Astrocyte of the cerebellum (primary cell): ENCODE results near the gene CTNNA2.

Experiments
- DNase-seq: peaks from one replicate; pipeline ENCODE4 v3.0.0-alpha.2; 2011; ENCODE audit warnings: low read depth
- H3K4me3 ChIP-seq: 2 replicates; pipeline ENCODE4 v1.5.1; 2011; ENCODE audit warnings: mild to moderate bottlenecking, low read depth, low read length, moderate library complexity
- in situ Hi-C: cut with HindIII; loops from 2 replicates; pipeline ENCODE4 v1.10.0; 2017; ENCODE audit warnings: low sequenced_read_pairs
- TF ChIP-seq, protein P1 (sequence below): IDR thresholded peaks from 2 replicates; pipeline ENCODE4 v1.5.1; 2012; ENCODE audit warnings: low read length, low read depth, moderate library complexity, mild to moderate bottlenecking; ENCODE audit errors: missing control alignments

Gene CTNNA2

GRCh38 chr2:79909521-79909920 is 396.7 kb downstream of the CTNNA2 start:
- TF ChIP-seq, protein P1, sequence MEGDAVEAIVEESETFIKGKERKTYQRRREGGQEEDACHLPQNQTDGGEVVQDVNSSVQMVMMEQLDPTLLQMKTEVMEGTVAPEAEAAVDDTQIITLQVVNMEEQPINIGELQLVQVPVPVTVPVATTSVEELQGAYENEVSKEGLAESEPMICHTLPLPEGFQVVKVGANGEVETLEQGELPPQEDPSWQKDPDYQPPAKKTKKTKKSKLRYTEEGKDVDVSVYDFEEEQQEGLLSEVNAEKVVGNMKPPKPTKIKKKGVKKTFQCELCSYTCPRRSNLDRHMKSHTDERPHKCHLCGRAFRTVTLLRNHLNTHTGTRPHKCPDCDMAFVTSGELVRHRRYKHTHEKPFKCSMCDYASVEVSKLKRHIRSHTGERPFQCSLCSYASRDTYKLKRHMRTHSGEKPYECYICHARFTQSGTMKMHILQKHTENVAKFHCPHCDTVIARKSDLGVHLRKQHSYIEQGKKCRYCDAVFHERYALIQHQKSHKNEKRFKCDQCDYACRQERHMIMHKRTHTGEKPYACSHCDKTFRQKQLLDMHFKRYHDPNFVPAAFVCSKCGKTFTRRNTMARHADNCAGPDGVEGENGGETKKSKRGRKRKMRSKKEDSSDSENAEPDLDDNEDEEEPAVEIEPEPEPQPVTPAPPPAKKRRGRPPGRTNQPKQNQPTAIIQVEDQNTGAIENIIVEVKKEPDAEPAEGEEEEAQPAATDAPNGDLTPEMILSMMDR: no peak
- in situ Hi-C loops: no loop called here
- no peak overlapping the region for H3K4me3 ChIP-seq
- no peak for DNase-seq

- in situ Hi-C loops: no loop called here
- H3K4me3 ChIP-seq: no peak overlapping the region
- no peak for DNase-seq
- TF ChIP-seq, protein P1: no peak
These were observed 397.8 kb downstream of the CTNNA2 start for GRCh38 chr2:79910643-79911042.

DNA sequence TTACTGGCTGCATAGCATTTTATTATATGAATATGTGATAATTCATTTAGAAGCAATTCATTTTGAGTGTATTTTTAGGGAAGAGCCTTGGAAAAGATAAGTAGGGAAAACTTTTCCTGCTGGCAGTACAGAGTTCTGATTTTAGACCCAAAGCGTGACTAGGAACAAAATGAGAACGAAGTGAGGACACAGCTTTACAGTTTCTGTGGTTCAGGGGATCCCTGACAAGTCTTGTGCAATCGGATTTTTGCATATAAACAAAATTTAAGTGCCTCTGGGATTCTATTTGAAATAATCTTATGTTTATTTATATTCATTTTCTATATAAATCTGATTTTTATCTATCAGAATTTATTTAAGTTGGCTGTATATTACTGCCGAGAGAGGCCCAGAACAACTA is 402.6 kb downstream of the CTNNA2 start:
- TF ChIP-seq, protein P1: no peak
- DNase-seq: no peak
- in situ Hi-C loops: no loop called here
- H3K4me3 ChIP-seq: no peak overlapping the region

DNA sequence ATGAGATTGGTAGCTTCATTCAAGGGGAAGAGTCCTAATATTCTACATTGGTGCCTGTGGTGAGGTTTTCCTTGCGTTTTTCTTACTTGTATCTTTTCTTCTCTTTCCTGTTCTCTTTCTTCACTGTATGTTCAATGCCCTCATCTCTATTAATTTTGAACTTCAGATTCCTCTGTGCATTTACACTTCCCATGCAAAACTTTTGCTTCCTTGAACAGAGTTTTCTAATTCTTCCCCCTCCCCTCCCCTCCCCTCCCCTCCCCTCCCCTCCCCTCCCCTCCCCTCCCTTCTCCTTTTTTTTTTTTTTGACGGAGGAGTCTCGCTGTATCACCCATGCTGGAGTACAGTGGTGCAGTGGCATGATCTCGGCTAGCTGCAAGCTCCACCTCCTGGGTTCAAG is 403.4 kb downstream of the CTNNA2 start:
- TF ChIP-seq, protein P1: no peak
- H3K4me3 ChIP-seq: no peak overlapping the region
- in situ Hi-C loops: no loop called here
- no peak for DNase-seq

DNA sequence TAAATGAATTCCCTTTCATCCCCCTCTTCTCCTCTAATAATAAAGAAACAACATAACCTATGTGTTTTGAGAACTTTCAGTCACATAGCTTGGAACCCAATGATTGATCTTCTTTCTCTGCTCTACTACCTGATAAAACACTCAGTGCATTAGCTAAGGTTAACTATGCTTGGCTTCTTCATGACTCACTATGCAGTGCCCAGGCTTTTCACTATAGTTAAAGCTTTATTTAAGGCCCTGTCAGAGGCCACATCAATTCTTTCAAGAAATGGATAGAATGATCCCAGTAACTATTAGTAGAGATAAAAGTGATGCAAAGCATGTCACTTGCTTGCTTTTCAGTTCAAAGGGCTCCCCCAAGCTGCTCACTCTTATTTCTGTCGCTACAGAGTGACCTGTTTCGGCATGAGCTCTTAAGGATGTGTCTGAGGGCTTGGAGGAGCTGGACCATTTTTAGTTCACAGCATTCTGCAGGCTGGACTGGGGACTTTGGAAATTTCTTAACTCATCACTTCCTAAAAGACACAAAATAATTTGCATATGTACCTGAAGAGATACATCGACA is 407.7 kb downstream of the CTNNA2 start:
- no peak overlapping the region for H3K4me3 ChIP-seq
- TF ChIP-seq, protein P1: no peak
- in situ Hi-C loops: no loop called here
- no peak for DNase-seq

DNA sequence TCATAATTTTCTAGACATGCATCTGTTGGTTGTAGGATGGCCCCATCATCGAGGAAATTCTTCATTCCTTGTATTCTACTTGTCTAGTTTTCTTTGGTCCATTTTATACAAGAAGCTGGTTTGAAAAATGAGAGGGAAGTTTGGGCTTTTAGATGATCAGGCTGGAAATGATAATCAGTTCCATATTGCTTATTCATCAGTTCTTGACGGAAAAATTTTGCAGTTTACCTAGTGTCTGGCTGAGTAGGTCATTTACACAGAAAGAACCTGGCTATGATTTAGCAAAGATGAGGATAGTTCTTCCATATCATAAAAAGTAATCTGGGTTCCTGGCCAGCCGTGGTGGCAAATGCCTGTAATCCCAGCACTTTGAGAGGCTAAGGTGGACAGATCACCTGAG is 416.8 kb downstream of the CTNNA2 start:
- TF ChIP-seq, protein P1: no peak
- H3K4me3 ChIP-seq: no peak overlapping the region
- no peak for DNase-seq
- in situ Hi-C loops: loop anchor here (5.0 kb wide), 1 partner anchor 63 kb away; no protein-coding TSS in a partner anchor
